Activated CD4-positive, alpha-beta T cell treated with anti-CD3 and anti-CD28 coated beads, Interleukin-10, Interleukin-2, amounts not matched to agents 100 ng/mL and 50 ng/mL, durations not matched to agents 16 hours and 8 hours (primary cell): ENCODE results near the gene MINK1.

ENCODE experiments used
- DNase-seq: peaks from one replicate; pipeline ENCODE4 v3.0.0-alpha.2; 2020

MINK1 gene

GRCh38 chr17:4833178-4833940, at the start of gene MINK1:
TSS of gene MINK1 (plus strand) at chr17:4833340. CDS start at chr17:4833584, 244 bp downstream.
- peak; percentile 96 for DNase-seq

- DNase-seq: no peak
These were observed 47.6 kb upstream of the MINK1 start for GRCh38 chr17:4785311-4786105.

- DNase-seq: peak; percentile 16
These were observed 47.0 kb upstream of the MINK1 start, which contains the start of gene VMO1 for GRCh38 chr17:4786106-4786511. TSS of gene VMO1 (minus strand) at chr17:4786364. CDS start at chr17:4786352, 12 bp downstream.

- no peak for DNase-seq
These were observed 46.6 kb upstream of the MINK1 start for GRCh38 chr17:4786516-4786915.

- no peak for DNase-seq
These were observed 44.9 kb upstream of the MINK1 start for GRCh38 chr17:4788159-4788806.

- no peak for DNase-seq
These were observed 44.1 kb upstream of the MINK1 start, which contains the start of gene GLTPD2 for GRCh38 chr17:4788807-4789700. TSS of gene GLTPD2 (plus strand) at chr17:4788964. CDS start at chr17:4789012, 48 bp downstream.

GRCh38 chr17:4789701-4789950, 43.5 kb upstream of the MINK1 start:
- DNase-seq: no peak

GRCh38 chr17:4789951-4790704, 43.0 kb upstream of the MINK1 start:
- peak; percentile 90 for DNase-seq

- no peak for DNase-seq
These were observed 42.4 kb upstream of the MINK1 start for GRCh38 chr17:4790705-4791088.

- no peak for DNase-seq
These were observed 38.0 kb upstream of the MINK1 start for GRCh38 chr17:4795168-4795567.

GRCh38 chr17:4796552-4796920, 36.6 kb upstream of the MINK1 start:
- peak; percentile 46 for DNase-seq

GRCh38 chr17:4800462-4801196, 32.5 kb upstream of the MINK1 start:
- no peak for DNase-seq

- DNase-seq: no peak
These were observed 30.9 kb upstream of the MINK1 start, which contains the start of gene C17orf114 for GRCh38 chr17:4802228-4802627. TSS of gene C17orf114 (minus strand) at chr17:4802328.

GRCh38 chr17:4806456-4806776, 26.7 kb upstream of the MINK1 start:
- DNase-seq: peak; percentile 33

GRCh38 chr17:4806777-4807604, 26.1 kb upstream of the MINK1 start, which contains the start of gene PLD2:
TSS of gene PLD2 (plus strand) at chr17:4807152. CDS start at chr17:4807773, 621 bp downstream.
- peak; percentile 92 for DNase-seq

GRCh38 chr17:4807605-4808377, 25.3 kb upstream of the MINK1 start:
- DNase-seq: no peak

- no peak for DNase-seq
These were observed 24.8 kb upstream of the MINK1 start for GRCh38 chr17:4808378-4808767.

GRCh38 chr17:4810696-4811290, 22.3 kb upstream of the MINK1 start:
- DNase-seq: no peak

GRCh38 chr17:4811471-4811870, 21.7 kb upstream of the MINK1 start:
- DNase-seq: no peak
